Mesenchymal stem cell (in vitro differentiated cells and primary cell): ENCODE measurements around the gene PCIF1.

Experiments used
- DNase-seq: peaks from one replicate; pipeline ENCODE4 v3.0.0-alpha.2; 2013
- H2AFZ ChIP-seq: one replicate; pipeline ENCODE4 v1.6.1; 2013; ENCODE audit warnings: low read depth, mild to moderate bottlenecking, control low read depth, inconsistent platforms, low read length, moderate library complexity
- H2AK5ac ChIP-seq: 2 replicates; pipeline ENCODE4 v1.6.1; 2013; ENCODE audit warnings: low read length, moderate library complexity, mild to moderate bottlenecking, inconsistent platforms; ENCODE audit not compliant: severe bottlenecking
- H2BK120ac ChIP-seq: one replicate; pipeline ENCODE4 v1.6.1; 2013; ENCODE audit warnings: low read depth, mild to moderate bottlenecking, inconsistent platforms, low read length, moderate library complexity
- H2BK12ac ChIP-seq, 2 experiments: one replicate each; pipeline ENCODE4 v1.6.1; 2013; ENCODE audit warnings: inconsistent platforms in 2 of 2, low read length in 2 of 2, mild to moderate bottlenecking in 2 of 2, moderate library complexity in 2 of 2, control low read depth in 1 of 2
- H2BK15ac ChIP-seq: one replicate; pipeline ENCODE4 v1.6.1; 2013; ENCODE audit warnings: mild to moderate bottlenecking, low read depth, inconsistent platforms; ENCODE audit not compliant: poor library complexity, severe bottlenecking
- H2BK5ac ChIP-seq: 2 replicates; pipeline ENCODE4 v1.6.1; 2013; ENCODE audit warnings: low read depth, mild to moderate bottlenecking, low read length, control low read depth, inconsistent platforms; ENCODE audit not compliant: poor library complexity, severe bottlenecking
- H3K14ac ChIP-seq, 2 experiments: one replicate each; pipeline ENCODE4 v1.6.1; 2013; ENCODE audit warnings: inconsistent platforms in 2 of 2, low read length in 2 of 2, control low read depth in 1 of 2, mild to moderate bottlenecking in 1 of 2, moderate library complexity in 1 of 2
- H3K18ac ChIP-seq, 2 experiments: one replicate each; pipeline ENCODE4 v1.6.1; 2013; ENCODE audit warnings: inconsistent platforms in 2 of 2, low read length in 2 of 2, control low read depth in 1 of 2, low read depth in 1 of 2, mild to moderate bottlenecking in 1 of 2
- H3K23ac ChIP-seq, 2 experiments: one replicate each; pipeline ENCODE4 v1.6.1; 2013; ENCODE audit warnings: inconsistent platforms in 2 of 2, low read length in 2 of 2, mild to moderate bottlenecking in 2 of 2, moderate library complexity in 2 of 2, control low read depth in 1 of 2
- H3K27ac ChIP-seq: 2 replicates; pipeline ENCODE4 v1.5.1; 2013; ENCODE audit warnings: mild to moderate bottlenecking, moderate library complexity, low read length, control low read depth, inconsistent platforms; ENCODE audit not compliant: poor library complexity, severe bottlenecking
- H3K27me3 ChIP-seq, 2 experiments: 2 replicates each; pipeline versions ENCODE4 v1.6.1 to v1.7.0; 2013; ENCODE audit warnings: low read length in 2 of 2, mild to moderate bottlenecking in 2 of 2, moderate library complexity in 2 of 2, control low read depth in 1 of 2, inconsistent platforms in 1 of 2; ENCODE audit not compliant: control insufficient read depth in 1 of 2, insufficient read depth in 1 of 2
- H3K36me3 ChIP-seq, 2 experiments: 2 replicates each; pipeline versions ENCODE4 v1.6.1 to v1.7.0; 2013; ENCODE audit warnings: low read length in 2 of 2, control low read depth in 1 of 2, inconsistent platforms in 1 of 2, low read depth in 1 of 2, mild to moderate bottlenecking in 1 of 2; ENCODE audit not compliant: insufficient read depth in 2 of 2, control insufficient read depth in 1 of 2
- H3K4ac ChIP-seq, 2 experiments: one replicate each; pipeline ENCODE4 v1.6.1; 2013; ENCODE audit warnings: inconsistent platforms in 2 of 2, low read length in 2 of 2, mild to moderate bottlenecking in 2 of 2, moderate library complexity in 2 of 2, control low read depth in 1 of 2, low read depth in 1 of 2
- H3K4me1 ChIP-seq: 2 replicates; pipeline ENCODE4 v1.6.1; 2013; ENCODE audit warnings: low read depth, low read length, control low read depth; ENCODE audit not compliant: control insufficient read depth, insufficient read depth
- H3K4me2 ChIP-seq: 2 replicates; pipeline ENCODE4 v1.6.1; 2013; ENCODE audit warnings: low read length, mild to moderate bottlenecking, inconsistent platforms; ENCODE audit not compliant: poor library complexity, severe bottlenecking
- H3K4me3 ChIP-seq, 2 experiments: 2 replicates each; pipeline versions ENCODE4 v1.5.1 to v1.7.0; 2013; ENCODE audit warnings: low read length in 2 of 2, mild to moderate bottlenecking in 2 of 2, control low read depth in 1 of 2, low read depth in 1 of 2; ENCODE audit not compliant: insufficient read depth in 1 of 2
- H3K79me1 ChIP-seq: replicated peaks from 2 replicates; pipeline ENCODE4 v1.6.1; 2013; ENCODE audit warnings: mild to moderate bottlenecking, control low read depth, low read length, inconsistent platforms; ENCODE audit not compliant: poor library complexity, severe bottlenecking
- H3K9ac ChIP-seq: 2 replicates; pipeline ENCODE4 v1.7.0; 2013; ENCODE audit warnings: mild to moderate bottlenecking, low read length, moderate library complexity
- H3K9me3 ChIP-seq: 2 replicates; pipeline ENCODE4 v1.7.0; 2013; ENCODE audit warnings: mild to moderate bottlenecking, low read length; ENCODE audit not compliant: control insufficient read depth
- H4K8ac ChIP-seq: one replicate; pipeline ENCODE4 v1.6.1; 2013; ENCODE audit warnings: inconsistent platforms, mild to moderate bottlenecking, low read length, moderate library complexity
- H4K91ac ChIP-seq: one replicate; pipeline ENCODE4 v1.6.1; 2013; ENCODE audit warnings: mild to moderate bottlenecking, low read length, inconsistent platforms
- WGBS: methylation state at CpG from one replicate; pipeline ENCODE4 v1.1.7; 2013; ENCODE audit warnings: mixed read lengths; 5-methylcytosine and 5-hydroxymethylcytosine counted together

PCIF1 gene

DNA sequence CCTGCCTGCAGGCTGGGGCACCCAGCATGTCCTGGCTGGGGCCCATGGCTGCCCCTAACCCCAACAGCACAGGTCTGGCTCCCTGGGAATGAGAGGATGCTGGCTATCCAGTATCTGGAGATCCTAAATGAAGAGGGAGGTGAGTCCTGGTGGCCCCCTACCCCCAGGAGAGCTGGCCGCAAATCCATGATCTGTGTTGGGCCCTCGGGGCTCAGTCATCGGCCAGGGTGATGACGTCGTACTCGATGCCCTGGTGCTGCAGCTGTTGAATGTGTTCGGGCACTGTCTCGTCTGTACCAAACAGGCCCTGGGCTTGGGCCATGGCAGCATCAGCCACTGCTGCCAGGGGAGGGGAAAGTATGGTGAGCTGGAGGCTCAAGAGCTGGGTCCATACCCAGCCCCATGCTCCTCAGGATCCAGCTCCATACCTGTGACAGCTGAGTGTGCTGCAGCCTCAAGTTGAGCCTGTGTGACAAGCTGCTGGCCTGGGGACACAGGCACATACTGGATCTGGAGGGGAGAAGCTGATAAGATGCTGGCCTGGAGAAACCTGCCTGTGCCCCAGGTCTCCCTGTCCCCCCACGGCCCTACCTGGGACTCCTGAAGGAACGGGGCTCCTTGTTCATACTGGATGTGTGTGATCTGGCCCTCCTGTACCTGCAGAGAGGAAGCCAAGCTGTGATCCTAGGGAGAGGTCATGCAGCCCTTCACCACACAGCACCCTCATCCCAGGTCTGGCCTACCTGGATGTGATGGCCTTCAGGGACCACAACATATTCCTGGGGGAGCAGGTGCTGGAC lies 14.5 kb downstream of the PCIF1 start:
- DNase-seq, result no peak
- Histone ChIP-seq H2BK12ac (no peak overlapping the region), H3K27me3 (no peaks in the 10 kb centered on the region), H3K79me1 (peaks cover 10% of the 10 kb centered on the region), H3K4me2 (no peak overlapping the region), H3K23ac (no peak overlapping the region), H3K14ac (no peak overlapping the region), H3K4me3 (no peak overlapping the region), H3K27ac (no peak overlapping the region), H2BK120ac (no peak overlapping the region), H2BK5ac (no peak overlapping the region), H2BK15ac (no peak overlapping the region), H3K4me1 (peaks cover 27% of the 10 kb centered on the region), H2AFZ (no peak overlapping the region), H2AK5ac (no peak overlapping the region), H4K8ac (no peak overlapping the region), H3K18ac (no peak overlapping the region), H3K9ac (no peak overlapping the region), H4K91ac (no peak overlapping the region), H3K4ac (no peak overlapping the region), H3K9me3 (no peaks in the 10 kb centered on the region), H3K36me3 (peaks cover 93 to 95% of the 10 kb centered on the region in 2 experiments)
- WGBS, result 94% methylated on average over 10 of the region's 10 CpGs

DNA sequence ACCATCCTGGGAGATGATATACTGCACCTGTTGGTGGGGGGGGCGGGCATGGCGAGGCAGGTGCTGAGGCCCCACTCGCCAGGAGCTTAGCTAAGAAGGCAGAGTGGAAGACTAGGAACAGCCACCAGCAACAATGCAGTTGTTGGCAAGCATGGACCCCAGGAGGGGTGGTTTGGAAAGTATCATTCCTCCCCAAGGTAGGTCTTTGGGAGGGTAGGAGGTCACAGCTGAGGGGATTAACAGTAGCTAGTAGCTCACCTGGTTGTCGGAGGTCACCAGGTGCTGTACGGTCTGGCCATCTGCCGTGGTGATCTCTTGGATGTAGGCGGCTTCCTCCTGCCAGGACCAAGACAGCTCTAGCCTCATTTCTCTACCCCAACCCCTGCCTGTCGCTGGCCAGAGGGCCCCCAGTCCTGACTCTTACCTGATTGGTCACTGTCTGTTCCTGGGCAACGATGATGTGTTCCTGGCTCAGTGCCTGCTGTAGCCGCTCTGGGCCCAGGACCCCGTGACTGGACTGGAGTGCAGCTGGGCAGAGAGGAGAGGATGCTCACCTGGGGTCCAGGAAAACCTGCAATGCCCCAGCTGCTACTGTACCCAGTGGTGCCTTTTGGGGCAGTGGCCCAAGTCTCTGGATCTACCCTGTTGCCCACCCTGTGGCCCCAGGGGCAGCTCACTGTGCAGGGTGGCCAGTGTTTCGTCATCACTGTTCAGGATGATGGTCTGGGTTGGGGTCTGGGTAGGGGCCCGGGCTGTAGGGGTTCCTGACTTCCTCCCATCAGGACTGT lies 15.3 kb downstream of the PCIF1 start:
- Histone ChIP-seq H3K14ac (no peak overlapping the region), H2BK5ac (no peak overlapping the region), H3K23ac (no peak overlapping the region), H3K79me1 (peaks cover 10% of the 10 kb centered on the region), H2BK15ac (no peak overlapping the region), H3K4me3 (no peak overlapping the region), H3K4ac (no peak overlapping the region), H3K18ac (no peak overlapping the region), H3K27ac (no peak overlapping the region), H2AFZ (no peak overlapping the region), H3K9me3 (no peaks in the 10 kb centered on the region), H3K27me3 (no peaks in the 10 kb centered on the region), H3K4me1 (peaks cover 24% of the 10 kb centered on the region), H3K9ac (no peak overlapping the region), H3K4me2 (no peak overlapping the region), H3K36me3 (peaks cover 90 to 93% of the 10 kb centered on the region in 2 experiments), H4K91ac (no peak overlapping the region), H2BK120ac (no peak overlapping the region), H2AK5ac (no peak overlapping the region), H4K8ac (no peak overlapping the region), H2BK12ac (no peak overlapping the region)
- WGBS, result 94% methylated on average over 13 of the region's 13 CpGs
- DNase-seq, result no peak

DNA sequence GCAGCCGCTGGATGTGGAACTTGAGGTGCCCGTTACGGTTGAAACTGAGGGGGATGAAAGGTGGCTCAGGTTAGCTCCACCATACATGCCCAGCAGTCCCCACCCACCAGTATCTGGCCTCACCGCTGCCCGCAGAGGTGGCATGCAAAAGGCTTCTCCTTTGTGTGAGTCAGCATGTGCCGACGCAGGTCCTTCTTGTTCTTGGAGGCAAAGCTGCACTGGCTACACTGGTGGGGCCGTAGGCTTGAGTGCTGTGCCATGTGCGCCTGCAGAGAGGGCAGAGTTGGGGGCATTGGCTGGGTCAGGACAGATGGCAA lies 15.8 kb downstream of the PCIF1 start:
- H4K91ac ChIP-seq, result no peak overlapping the region
- no peak overlapping the region for H2BK120ac ChIP-seq
- 98% methylated on average over 9 of the region's 9 CpGs for WGBS
- H2AFZ ChIP-seq, result no peak overlapping the region
- no peak overlapping the region for H2AK5ac ChIP-seq
- H3K9ac ChIP-seq, result no peak overlapping the region
- no peaks in the 10 kb centered on the region for H3K9me3 ChIP-seq
- peaks cover 10% of the 10 kb centered on the region for H3K79me1 ChIP-seq
- no peaks in the 10 kb centered on the region for H3K27me3 ChIP-seq
- H3K4me2 ChIP-seq, result no peak overlapping the region
- H3K4ac ChIP-seq, result no peak overlapping the region
- H4K8ac ChIP-seq, result peak overlapping the region; percentile 12
- peaks cover 85 to 90% of the 10 kb centered on the region in 2 experiments for H3K36me3 ChIP-seq
- H3K27ac ChIP-seq, result no peak overlapping the region
- no peak overlapping the region for H2BK5ac ChIP-seq
- no peak overlapping the region for H3K18ac ChIP-seq
- peaks cover 21% of the 10 kb centered on the region for H3K4me1 ChIP-seq
- no peak overlapping the region for H3K23ac ChIP-seq
- no peak overlapping the region for H2BK15ac ChIP-seq
- H2BK12ac ChIP-seq, result no peak overlapping the region
- H3K14ac ChIP-seq, result no peak overlapping the region
- H3K4me3 ChIP-seq, result no peak overlapping the region
- DNase-seq, result no peak
